Measurements from ENCODE around the gene COL9A3. TPM values are rescaled to one million over a fixed set of nuclear protein-coding genes. Genes with fewer than 3 reads are reported as not detected.
A peak's percentile ranks its signal among the peaks of the same experiment; 100 is the strongest.

Gene COL9A3
- total RNA-seq, 1 donor from 2014 or later = 2.1 TPM

DNA sequence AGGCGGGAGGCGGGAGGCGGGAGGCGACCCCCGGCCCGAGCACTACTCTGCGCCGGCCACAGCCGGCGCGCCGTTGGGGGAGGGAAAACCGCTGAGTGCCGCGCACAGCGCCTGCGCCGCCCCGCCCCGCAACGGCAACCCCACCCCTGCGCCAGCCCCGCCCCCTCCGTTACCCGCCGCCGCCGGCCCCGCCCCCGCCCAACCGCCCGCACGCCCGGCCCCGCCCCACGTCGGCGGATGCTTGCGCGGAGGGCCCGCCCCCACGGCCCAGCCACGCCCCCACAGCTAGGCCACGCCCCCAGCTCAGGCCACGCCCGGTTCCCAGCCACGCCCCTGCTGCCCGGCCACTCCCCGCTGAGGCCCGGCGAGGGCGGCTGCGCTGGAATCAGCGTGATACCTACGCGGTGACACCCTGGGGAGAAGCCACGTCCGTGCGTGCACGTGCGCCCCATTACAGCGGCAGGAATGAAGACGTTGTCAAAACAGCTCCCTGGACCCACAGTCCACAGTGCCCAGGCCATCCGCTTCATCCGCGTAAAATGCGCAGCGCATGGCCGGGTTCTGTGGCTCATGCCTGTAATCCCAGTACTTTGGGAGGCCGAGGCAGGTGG, 45.0 kb downstream of the COL9A3 start, which contains the start of gene TCFL5:
Gene TCFL5 (minus strand): TSS at position 97 of the 611 bp plus-strand sequence. CDS start 152 bp downstream, outside the sequence.
- Histone ChIP-seq H3K9me3 (replicated peaks) (no peaks in the 10 kb centered on the region), H3K27ac (replicated peaks) (peak within 1 kb of the TSS; percentile 75), H3K27me3 (ENCODE audit: low read depth) (no peaks in the 10 kb centered on the region), H3K4me3 (peak within 1 kb of the TSS; percentile 65), H3K4me1 (peaks cover 21% of the 10 kb centered on the region), H3K36me3 (peaks cover 6% of the 10 kb centered on the region)
- TF ChIP-seq, protein P1, sequence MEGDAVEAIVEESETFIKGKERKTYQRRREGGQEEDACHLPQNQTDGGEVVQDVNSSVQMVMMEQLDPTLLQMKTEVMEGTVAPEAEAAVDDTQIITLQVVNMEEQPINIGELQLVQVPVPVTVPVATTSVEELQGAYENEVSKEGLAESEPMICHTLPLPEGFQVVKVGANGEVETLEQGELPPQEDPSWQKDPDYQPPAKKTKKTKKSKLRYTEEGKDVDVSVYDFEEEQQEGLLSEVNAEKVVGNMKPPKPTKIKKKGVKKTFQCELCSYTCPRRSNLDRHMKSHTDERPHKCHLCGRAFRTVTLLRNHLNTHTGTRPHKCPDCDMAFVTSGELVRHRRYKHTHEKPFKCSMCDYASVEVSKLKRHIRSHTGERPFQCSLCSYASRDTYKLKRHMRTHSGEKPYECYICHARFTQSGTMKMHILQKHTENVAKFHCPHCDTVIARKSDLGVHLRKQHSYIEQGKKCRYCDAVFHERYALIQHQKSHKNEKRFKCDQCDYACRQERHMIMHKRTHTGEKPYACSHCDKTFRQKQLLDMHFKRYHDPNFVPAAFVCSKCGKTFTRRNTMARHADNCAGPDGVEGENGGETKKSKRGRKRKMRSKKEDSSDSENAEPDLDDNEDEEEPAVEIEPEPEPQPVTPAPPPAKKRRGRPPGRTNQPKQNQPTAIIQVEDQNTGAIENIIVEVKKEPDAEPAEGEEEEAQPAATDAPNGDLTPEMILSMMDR (IDR thresholded peaks at IDR 0.05; ENCODE audit: borderline replicate concordance) = no peak
- DNase-seq = peak; percentile 90
- intact Hi-C loops (cut with micrococcal nuclease) = no loop called here

DNA sequence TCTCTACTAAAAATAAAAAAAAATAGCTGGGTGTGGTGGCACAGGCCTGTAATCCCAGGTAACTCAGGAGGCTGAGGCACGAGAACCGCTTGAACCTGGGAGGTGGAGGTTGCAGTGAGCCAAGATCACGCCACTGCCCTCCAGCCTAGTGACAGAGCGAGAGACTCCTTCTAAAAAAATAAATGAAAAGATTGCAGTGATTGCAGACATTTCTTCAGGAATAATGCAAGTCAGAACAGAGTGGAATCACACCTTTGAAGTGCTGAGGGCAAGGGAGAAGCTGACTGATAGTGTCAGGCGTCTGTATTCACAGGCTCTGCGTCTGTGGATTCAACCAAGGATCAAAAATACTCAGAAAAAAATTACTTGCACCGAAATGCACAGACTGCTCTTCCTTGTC, 47.4 kb downstream of the COL9A3 start:
- no peak overlapping the region for H3K27ac ChIP-seq (replicated peaks)
- H3K36me3 ChIP-seq = no peaks in the 10 kb centered on the region
- TF ChIP-seq, protein P1 (IDR thresholded peaks at IDR 0.05; ENCODE audit: borderline replicate concordance) = no peak
- intact Hi-C loops (cut with micrococcal nuclease) = no loop called here
- H3K27me3 ChIP-seq (ENCODE audit: low read depth) = no peaks in the 10 kb centered on the region
- peaks cover 21% of the 10 kb centered on the region for H3K4me1 ChIP-seq
- H3K9me3 ChIP-seq (replicated peaks) = no peaks in the 10 kb centered on the region
- DNase-seq = no peak
- H3K4me3 ChIP-seq = no peak overlapping the region

DNA sequence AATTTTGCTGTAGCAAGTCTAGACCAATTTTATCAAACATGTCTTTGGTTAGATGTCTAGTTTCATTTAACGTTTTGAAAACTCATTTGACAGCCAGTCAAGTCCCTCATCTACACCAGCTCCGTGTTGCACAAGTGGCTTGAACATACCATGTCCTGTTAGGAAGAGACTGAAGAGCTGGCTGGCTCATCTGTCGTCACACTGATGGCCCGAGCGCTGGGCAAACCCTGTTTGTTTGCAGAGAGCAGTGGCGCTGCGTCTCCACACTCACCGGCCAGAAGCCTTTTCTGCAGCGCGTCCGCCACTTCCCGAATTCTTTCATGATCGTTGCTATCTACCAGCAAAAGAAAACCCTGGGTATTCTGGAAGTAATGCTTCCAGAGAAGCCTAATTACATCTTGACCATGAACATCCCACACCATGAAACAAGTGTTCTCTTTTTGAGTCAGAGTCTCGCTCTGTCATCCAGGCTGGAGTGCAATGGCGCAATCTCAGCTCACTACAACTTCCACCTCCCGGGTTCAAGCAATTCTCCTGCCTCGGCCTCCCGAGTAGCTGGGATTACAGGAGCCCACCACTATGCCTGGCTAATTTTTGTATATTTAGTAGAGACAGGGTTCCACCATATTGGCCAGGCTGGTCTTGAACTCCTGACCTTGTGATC, 55.5 kb downstream of the COL9A3 start:
- TF ChIP-seq, protein P1 (IDR thresholded peaks at IDR 0.05; ENCODE audit: borderline replicate concordance) = no peak
- no peak overlapping the region for H3K4me3 ChIP-seq
- peaks cover 7% of the 10 kb centered on the region for H3K9me3 ChIP-seq (replicated peaks)
- no peak for DNase-seq
- no peaks in the 10 kb centered on the region for H3K27me3 ChIP-seq (ENCODE audit: low read depth)
- intact Hi-C loops (cut with micrococcal nuclease) = loop anchor here (5.0 kb wide), 1 partner anchor 135 kb away; the partner anchor contains the start of gene BHLHE23
- peaks cover 27% of the 10 kb centered on the region for H3K4me1 ChIP-seq
- no peak overlapping the region for H3K27ac ChIP-seq (replicated peaks)
- no peaks in the 10 kb centered on the region for H3K36me3 ChIP-seq

DNA sequence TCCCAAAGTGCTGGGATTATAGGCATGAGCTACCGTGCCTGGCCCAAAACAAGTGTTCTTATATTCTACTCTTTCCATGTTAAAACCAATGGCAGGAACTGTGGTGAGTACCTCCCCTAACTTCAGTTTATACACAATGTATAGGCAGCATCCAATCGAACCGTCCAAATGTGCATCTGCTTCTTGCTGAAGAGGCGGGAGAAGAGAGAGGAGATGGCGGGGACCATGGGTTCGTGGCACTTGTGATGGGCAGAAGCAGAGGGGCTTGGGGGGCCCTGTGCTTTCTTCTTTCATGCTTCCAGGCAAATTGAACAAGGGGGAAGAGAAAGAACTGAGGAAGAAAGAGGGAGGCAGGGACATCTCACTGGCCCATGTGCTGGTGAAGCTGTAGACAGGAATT, 56.0 kb downstream of the COL9A3 start:
- H3K9me3 ChIP-seq (replicated peaks) = peaks cover 7% of the 10 kb centered on the region

DNA sequence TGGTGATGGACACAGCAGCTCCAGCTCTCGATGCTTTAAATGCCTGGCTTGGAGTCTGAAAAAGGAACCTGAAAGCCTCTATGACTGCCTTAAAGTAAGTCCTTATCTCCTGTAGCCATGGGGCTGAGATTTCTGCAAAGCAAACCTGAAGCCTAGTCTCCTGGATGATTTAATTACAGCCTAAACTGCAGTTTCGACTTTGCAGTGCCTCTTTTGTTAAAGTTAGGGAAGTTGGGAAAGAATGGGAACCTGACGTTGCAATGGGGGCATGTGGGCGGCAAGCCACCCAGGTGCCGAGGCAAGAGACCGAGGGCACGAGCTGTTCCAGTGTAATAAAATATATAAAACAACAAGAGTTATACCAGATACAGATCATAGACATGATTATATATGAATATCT, 56.4 kb downstream of the COL9A3 start:
- no peak overlapping the region for H3K4me3 ChIP-seq
- peaks cover 33% of the 10 kb centered on the region for H3K4me1 ChIP-seq
- TF ChIP-seq, protein P1 (IDR thresholded peaks at IDR 0.05; ENCODE audit: borderline replicate concordance) = no peak
- DNase-seq = no peak
- H3K36me3 ChIP-seq = no peaks in the 10 kb centered on the region
- intact Hi-C loops (cut with micrococcal nuclease) = loop anchor here (5.0 kb wide), 1 partner anchor 134 kb away; the partner anchor contains the start of gene BHLHE23
- H3K9me3 ChIP-seq (replicated peaks) = peaks cover 7% of the 10 kb centered on the region
- no peak overlapping the region for H3K27ac ChIP-seq (replicated peaks)
- H3K27me3 ChIP-seq (ENCODE audit: low read depth) = no peaks in the 10 kb centered on the region

More for the DNA sequence above, 56.0 kb downstream of the COL9A3 start:
- no peak for DNase-seq
- Histone ChIP-seq H3K27me3 (ENCODE audit: low read depth) (no peaks in the 10 kb centered on the region), H3K36me3 (no peaks in the 10 kb centered on the region), H3K4me1 (peaks cover 32% of the 10 kb centered on the region), H3K4me3 (no peak overlapping the region), H3K27ac (replicated peaks) (no peak overlapping the region)
- TF ChIP-seq, protein P1 (IDR thresholded peaks at IDR 0.05; ENCODE audit: borderline replicate concordance) = no peak
- intact Hi-C loops (cut with micrococcal nuclease) = loop anchor here (5.0 kb wide), 1 partner anchor 134 kb away; the partner anchor contains the start of gene BHLHE23

Data from left ventricle myocardium inferior (tissue), 1 donor.